ENCODE data around the gene BCAP31. TPM values are rescaled to one million over a fixed set of nuclear protein-coding genes. Genes with fewer than 3 reads are reported as not detected.
"Not testable (repeated sequence)": the region's sequence is repeated elsewhere in the genome, so short reads cannot be mapped to it uniquely, and the experiment has no call there.

BCAP31 gene
- total RNA-seq, 2 donors from 2014 or later: 82.7 to 104 TPM

GRCh38 chrX:153734871-153735270 is 10.7 kb upstream of the BCAP31 start:
- H3K4me1 ChIP-seq (ENCODE audit: control insufficient read depth in 1 of 2, low read depth in 2 of 2): no peaks in the 10 kb centered on the region
- H3K4me3 ChIP-seq: no peak overlapping the region
- ATAC-seq (ENCODE audit: insufficient number of reproducible peaks, low FRiP score, low read depth) (no peak), DNase-seq (ENCODE audit: low spot score) (no peak)
- H3K36me3 ChIP-seq: peaks cover 5% of the 10 kb centered on the region
- H3K9me3 ChIP-seq: no peaks in the 10 kb centered on the region
- no peaks in the 10 kb centered on the region for H3K27me3 ChIP-seq (replicated peaks; ENCODE audit: insufficient read depth)
- no peak for TF ChIP-seq CTCF (IDR thresholded peaks at IDR 0.05)
- no peak overlapping the region for H3K27ac ChIP-seq

GRCh38 chrX:153733651-153734240 is 9.6 kb upstream of the BCAP31 start:
- Histone ChIP-seq H3K4me3 (no peak overlapping the region), H3K27ac (no peak overlapping the region), H3K4me1 (ENCODE audit: control insufficient read depth in 1 of 2, low read depth in 2 of 2) (no peaks in the 10 kb centered on the region), H3K27me3 (replicated peaks; ENCODE audit: insufficient read depth) (no peaks in the 10 kb centered on the region), H3K36me3 (peaks cover 8% of the 10 kb centered on the region), H3K9me3 (no peaks in the 10 kb centered on the region)
- ATAC-seq (ENCODE audit: insufficient number of reproducible peaks, low FRiP score, low read depth) (no peak), DNase-seq (ENCODE audit: low spot score) (no peak)
- no peak for TF ChIP-seq CTCF (IDR thresholded peaks at IDR 0.05)

- Histone ChIP-seq H3K4me3 (no peak overlapping the region), H3K4me1 (ENCODE audit: control insufficient read depth in 1 of 2, low read depth in 2 of 2) (peaks cover 5 to 13% of the 10 kb centered on the region in 2 donors), H3K36me3 (peaks cover 8% of the 10 kb centered on the region), H3K9me3 (no peaks in the 10 kb centered on the region), H3K27me3 (replicated peaks; ENCODE audit: insufficient read depth) (no peaks in the 10 kb centered on the region), H3K27ac (no peak overlapping the region)
- no peak for TF ChIP-seq CTCF (IDR thresholded peaks at IDR 0.05)
- DNase-seq (ENCODE audit: low spot score): no peak
- no peak for ATAC-seq (ENCODE audit: insufficient number of reproducible peaks, low FRiP score, low read depth)
These were observed 8.2 kb upstream of the BCAP31 start for GRCh38 chrX:153732401-153732800.

GRCh38 chrX:153731845-153732215 is 7.6 kb upstream of the BCAP31 start:
- no peak for TF ChIP-seq CTCF (IDR thresholded peaks at IDR 0.05)

GRCh38 chrX:153731117-153731844 is 7.1 kb upstream of the BCAP31 start:
- H3K4me3 ChIP-seq: no peak overlapping the region
- DNase-seq (ENCODE audit: low spot score): no peak
- TF ChIP-seq CTCF (IDR thresholded peaks at IDR 0.05): no peak

More at GRCh38 chrX:153731845-153732215, 7.6 kb upstream of the BCAP31 start:
- ATAC-seq (ENCODE audit: insufficient number of reproducible peaks, low FRiP score, low read depth) (no peak), DNase-seq (ENCODE audit: low spot score) (no peak)
- Histone ChIP-seq H3K27ac (no peak overlapping the region), H3K9me3 (no peaks in the 10 kb centered on the region), H3K27me3 (replicated peaks; ENCODE audit: insufficient read depth) (no peaks in the 10 kb centered on the region), H3K4me1 (ENCODE audit: control insufficient read depth in 1 of 2, low read depth in 2 of 2) (peaks cover 7 to 19% of the 10 kb centered on the region in 2 donors), H3K36me3 (peaks cover 8% of the 10 kb centered on the region), H3K4me3 (no peak overlapping the region)

GRCh38 chrX:153730115-153730514 is 5.9 kb upstream of the BCAP31 start:
- not testable (repeated sequence) for ATAC-seq (ENCODE audit: insufficient number of reproducible peaks, low FRiP score, low read depth); H3K4me3 ChIP-seq

More at GRCh38 chrX:153731117-153731844, 7.1 kb upstream of the BCAP31 start:
- Histone ChIP-seq H3K4me1 (ENCODE audit: control insufficient read depth in 1 of 2, low read depth in 2 of 2) (peaks cover 7 to 24% of the 10 kb centered on the region in 2 donors), H3K36me3 (peaks cover 3% of the 10 kb centered on the region), H3K27me3 (replicated peaks; ENCODE audit: insufficient read depth) (no peaks in the 10 kb centered on the region), H3K27ac (no peak overlapping the region), H3K9me3 (no peaks in the 10 kb centered on the region)
- ATAC-seq (ENCODE audit: insufficient number of reproducible peaks, low FRiP score, low read depth): no peak

More at GRCh38 chrX:153730115-153730514, 5.9 kb upstream of the BCAP31 start:
- H3K27me3 ChIP-seq (replicated peaks; ENCODE audit: insufficient read depth); DNase-seq (ENCODE audit: low spot score); H3K27ac ChIP-seq; H3K9me3 ChIP-seq; H3K36me3 ChIP-seq: not testable (repeated sequence)
- peaks cover 15 to 36% of the 10 kb centered on the region in 2 donors for H3K4me1 ChIP-seq (ENCODE audit: control insufficient read depth in 1 of 2, low read depth in 2 of 2)

All from thoracic aorta (tissue), 2 donors.